ENCODE data around the gene ADPRHL1. TPM values are rescaled to one million over a fixed set of nuclear protein-coding genes. Genes with fewer than 3 reads are reported as not detected.

Gene ADPRHL1
- total and polyA plus RNA-seq, 2 experiments from 2014 or later: 78.2 to 112 TPM

GRCh38 chr13:113367771-113368170 is 85.5 kb downstream of the ADPRHL1 start:
- Histone ChIP-seq H3K4me1 (ENCODE audit: low read depth) (no peaks in the 10 kb centered on the region), H3K27me3 (no peaks in the 10 kb centered on the region), H3K9me3 (ENCODE audit: low read depth) (no peaks in the 10 kb centered on the region), H3K4me3 (no peak overlapping the region), H3K27ac (no peak overlapping the region), H3K36me3 (no peaks in the 10 kb centered on the region)
- TF ChIP-seq CTCF (IDR thresholded peaks at IDR 0.05; ENCODE audit: low read depth, low read length): no peak
- DNase-seq (ENCODE audit: low read depth in 1 of 2, low spot score in 1 of 2): no peak

- H3K4me1 ChIP-seq (ENCODE audit: low read depth): no peaks in the 10 kb centered on the region
- no peak for TF ChIP-seq CTCF (IDR thresholded peaks at IDR 0.05; ENCODE audit: low read depth, low read length)
- no peaks in the 10 kb centered on the region for H3K9me3 ChIP-seq (ENCODE audit: low read depth)
- H3K27ac ChIP-seq: no peak overlapping the region
- H3K36me3 ChIP-seq: no peaks in the 10 kb centered on the region
- H3K27me3 ChIP-seq: no peaks in the 10 kb centered on the region
- no peak for DNase-seq (ENCODE audit: low read depth in 1 of 2, low spot score in 1 of 2)
- H3K4me3 ChIP-seq: no peak overlapping the region
Measured at GRCh38 chr13:113367020-113367560, 86.2 kb downstream of the ADPRHL1 start.

GRCh38 chr13:113365971-113366588 is 87.2 kb downstream of the ADPRHL1 start:
- DNase-seq (ENCODE audit: low read depth in 1 of 2, low spot score in 1 of 2): peak in 1 of 2 donors; percentile 2
- no peaks in the 10 kb centered on the region for H3K27me3 ChIP-seq
- no peaks in the 10 kb centered on the region for H3K9me3 ChIP-seq (ENCODE audit: low read depth)
- TF ChIP-seq CTCF (IDR thresholded peaks at IDR 0.05; ENCODE audit: low read depth, low read length): no peak
- H3K36me3 ChIP-seq: no peaks in the 10 kb centered on the region
- H3K4me1 ChIP-seq (ENCODE audit: low read depth): no peaks in the 10 kb centered on the region
- no peak overlapping the region for H3K4me3 ChIP-seq
- H3K27ac ChIP-seq: no peak overlapping the region

- no peaks in the 10 kb centered on the region for H3K9me3 ChIP-seq (ENCODE audit: low read depth)
- no peak for TF ChIP-seq CTCF (IDR thresholded peaks at IDR 0.05; ENCODE audit: low read depth, low read length)
- H3K27me3 ChIP-seq: no peaks in the 10 kb centered on the region
- no peak for DNase-seq (ENCODE audit: low read depth in 1 of 2, low spot score in 1 of 2)
- no peaks in the 10 kb centered on the region for H3K36me3 ChIP-seq
- no peak overlapping the region for H3K4me3 ChIP-seq
- H3K4me1 ChIP-seq (ENCODE audit: low read depth): no peaks in the 10 kb centered on the region
- no peak overlapping the region for H3K27ac ChIP-seq
Measured at GRCh38 chr13:113365583-113365970, 87.7 kb downstream of the ADPRHL1 start.

- Histone ChIP-seq H3K4me3 (no peak overlapping the region), H3K36me3 (no peaks in the 10 kb centered on the region), H3K27me3 (no peaks in the 10 kb centered on the region), H3K27ac (no peak overlapping the region), H3K9me3 (ENCODE audit: low read depth) (no peaks in the 10 kb centered on the region), H3K4me1 (ENCODE audit: low read depth) (no peaks in the 10 kb centered on the region)
- no peak for TF ChIP-seq CTCF (IDR thresholded peaks at IDR 0.05; ENCODE audit: low read depth, low read length)
- DNase-seq (ENCODE audit: low read depth in 1 of 2, low spot score in 1 of 2): peak in 1 of 2 donors; percentile 2
Measured at GRCh38 chr13:113364901-113365582, 88.2 kb downstream of the ADPRHL1 start.

Measured in cardiac muscle cell (in vitro differentiated cells and primary cell).